GM19351 (cell line): ENCODE measurements around the gene PCMT1.
A peak's percentile ranks its signal among the peaks of the same experiment; 100 is the strongest.
"Not testable (repeated sequence)": the region's sequence is repeated elsewhere in the genome, so short reads cannot be mapped to it uniquely, and the experiment has no call there.

Experiments
- ATAC-seq: cut with Tn5 transposase; IDR thresholded peaks from one replicate; pipeline ENCODE4 v1.9.1; 2021; ENCODE audit warnings: mild to moderate bottlenecking, moderate library complexity; ENCODE audit not compliant: unreplicated experiment

The PCMT1 gene

GRCh38 chr6:149749594-149750135 is at the start of gene PCMT1:
Gene PCMT1 (plus strand): TSS chr6:149749741. CDS start chr6:149749902, 161 bp downstream.
- ATAC-seq, result peak; percentile 82

GRCh38 chr6:149701714-149702113 is 47.8 kb upstream of the PCMT1 start:
- ATAC-seq, result no peak

DNA sequence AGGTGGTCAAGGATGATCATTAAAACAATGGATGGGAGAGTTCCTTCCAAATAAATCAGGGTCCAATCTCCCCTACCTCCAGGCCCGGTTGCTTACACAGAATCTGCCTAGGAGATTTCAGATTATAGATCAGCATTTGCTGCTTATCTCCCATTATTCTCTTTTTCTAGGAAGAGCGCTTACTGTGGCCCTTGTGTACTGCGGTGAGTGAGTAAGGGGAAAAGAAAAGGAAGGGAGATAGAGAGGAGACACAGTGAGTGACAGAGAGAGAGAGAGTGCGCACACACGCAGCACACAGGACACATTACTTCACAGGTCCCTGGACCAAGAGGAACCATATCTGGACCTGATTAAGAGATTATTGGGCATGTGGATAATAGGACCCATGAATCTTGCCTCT is 37.8 kb upstream of the PCMT1 start:
- ATAC-seq, result no peak

- no peak for ATAC-seq
Measured at GRCh38 chr6:149714442-149714841, 35.1 kb upstream of the PCMT1 start.

GRCh38 chr6:149716181-149716963 is 33.2 kb upstream of the PCMT1 start:
- ATAC-seq, result no peak

GRCh38 chr6:149717255-149717587 is 32.3 kb upstream of the PCMT1 start:
- ATAC-seq, result no peak

DNA sequence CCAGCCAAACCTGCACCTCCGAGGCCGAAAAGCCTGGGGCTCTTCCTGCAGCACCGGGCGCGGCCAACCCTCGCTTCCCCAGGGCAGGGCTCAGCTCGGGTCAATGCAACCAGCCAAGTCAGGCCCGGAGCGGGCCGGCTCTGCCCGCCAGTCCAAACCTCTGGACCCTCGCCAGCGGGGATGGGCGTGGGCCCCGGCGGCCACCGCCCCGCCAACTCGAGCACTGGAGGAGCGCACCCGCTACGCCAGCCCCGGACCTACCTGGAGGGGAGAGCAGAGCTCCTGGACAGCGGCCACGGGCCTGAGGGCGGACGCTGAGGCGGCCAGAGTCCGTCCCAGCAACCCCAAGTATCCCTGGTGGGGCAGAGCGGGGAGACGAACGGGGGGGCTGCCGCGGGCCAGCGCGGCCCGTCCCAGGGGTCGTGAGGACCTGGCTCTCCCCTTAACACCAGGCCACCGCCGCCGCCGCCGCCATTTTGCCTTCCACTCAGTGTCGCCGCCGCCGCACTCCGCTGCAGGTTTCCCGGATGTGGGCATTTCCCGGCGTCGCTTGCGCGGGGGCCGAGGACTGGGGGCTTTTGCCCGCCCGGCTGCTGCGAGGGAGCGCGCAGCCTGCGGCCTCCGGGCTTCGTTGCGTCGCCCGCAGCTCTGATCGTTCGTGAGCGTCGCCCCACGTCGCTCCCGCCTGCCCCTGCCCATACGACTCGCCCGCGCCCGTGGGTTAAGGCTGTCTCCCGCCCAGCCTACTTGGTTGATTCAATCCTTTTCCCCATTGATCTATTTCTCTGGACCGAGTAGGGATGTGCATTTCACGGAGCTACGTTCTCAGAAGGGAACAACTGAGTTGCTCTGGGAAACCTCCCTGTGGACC is 31.7 kb upstream of the PCMT1 start, which contains the start of gene LATS1:
Gene LATS1, minus strand, starts transcription at position 514 of the 871 bp plus-strand sequence. CDS start 15,975 bp downstream, outside the sequence.
- peak; percentile 90 for ATAC-seq

DNA sequence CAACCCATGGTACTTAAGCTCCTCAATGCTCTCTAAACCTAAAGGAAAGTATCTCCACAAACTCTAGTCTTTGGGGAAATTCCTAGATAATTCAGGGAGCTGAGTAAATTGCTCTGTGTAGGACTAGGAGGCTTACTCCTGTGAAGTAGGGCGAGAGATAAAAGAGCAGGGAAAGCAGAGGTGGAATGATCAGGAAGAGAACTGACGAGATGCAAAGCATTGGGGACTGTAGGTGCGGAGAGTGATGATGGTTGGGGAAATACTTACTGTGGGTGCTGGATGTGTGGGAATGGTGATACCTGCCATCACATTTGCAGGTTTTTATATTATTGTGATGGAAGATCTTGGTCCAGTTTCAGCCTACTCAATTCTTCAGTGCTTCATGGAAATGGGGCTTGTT is 30.0 kb upstream of the PCMT1 start:
- no peak for ATAC-seq

DNA sequence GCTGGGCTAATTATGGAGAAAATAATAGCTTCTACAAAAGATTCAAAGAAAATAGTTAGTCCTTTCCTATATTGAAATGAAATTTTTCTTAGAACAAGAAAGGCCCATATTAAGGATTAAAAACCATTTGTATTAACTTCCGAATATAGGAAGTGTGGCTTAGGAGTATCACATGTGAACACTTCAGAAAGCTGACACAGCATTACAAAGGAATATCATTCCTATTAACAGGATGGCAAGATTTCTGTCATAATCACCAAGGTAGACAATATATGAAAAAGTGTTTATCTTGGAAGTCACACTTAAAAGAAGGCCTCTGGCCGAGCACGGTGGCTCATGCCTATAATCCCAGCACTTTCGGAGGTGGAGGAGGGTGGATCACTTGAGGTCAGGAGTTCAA is 26.3 kb upstream of the PCMT1 start:
- ATAC-seq, result no peak

DNA sequence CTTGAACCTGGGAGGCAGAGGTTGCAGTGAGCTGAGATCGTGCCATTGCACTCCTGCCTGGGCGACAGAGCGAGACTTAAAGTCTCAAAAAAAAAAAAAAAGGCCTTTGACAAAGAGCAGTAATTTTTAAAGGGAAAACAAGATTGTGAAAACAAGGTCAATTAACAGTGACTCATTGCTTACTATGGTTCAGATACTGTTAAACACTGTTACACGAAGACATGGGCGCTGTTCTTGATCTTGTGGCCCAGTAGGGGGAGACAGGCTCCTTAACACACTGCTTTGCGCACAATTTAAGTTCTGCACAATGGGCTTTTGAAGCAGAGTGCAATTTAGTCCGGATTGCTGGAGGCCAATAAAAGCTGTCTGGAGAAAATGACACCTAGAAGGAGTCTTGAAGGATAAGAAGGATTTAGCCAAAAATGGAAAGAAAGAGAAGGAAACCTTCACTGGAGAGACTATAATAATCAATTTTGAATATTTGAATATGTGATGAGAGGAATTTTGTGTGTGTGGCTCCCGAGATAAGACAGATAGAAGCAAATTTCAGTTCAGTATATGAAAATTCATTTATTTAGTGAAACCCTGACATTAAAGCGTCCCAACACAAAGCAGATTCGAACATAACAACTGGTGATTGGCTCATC is 25.6 kb upstream of the PCMT1 start:
- ATAC-seq, result no peak

GRCh38 chr6:149725785-149726184 is 23.8 kb upstream of the PCMT1 start:
- ATAC-seq, result no peak

- ATAC-seq, result no peak
Measured at GRCh38 chr6:149727793-149728498, 21.6 kb upstream of the PCMT1 start.

DNA sequence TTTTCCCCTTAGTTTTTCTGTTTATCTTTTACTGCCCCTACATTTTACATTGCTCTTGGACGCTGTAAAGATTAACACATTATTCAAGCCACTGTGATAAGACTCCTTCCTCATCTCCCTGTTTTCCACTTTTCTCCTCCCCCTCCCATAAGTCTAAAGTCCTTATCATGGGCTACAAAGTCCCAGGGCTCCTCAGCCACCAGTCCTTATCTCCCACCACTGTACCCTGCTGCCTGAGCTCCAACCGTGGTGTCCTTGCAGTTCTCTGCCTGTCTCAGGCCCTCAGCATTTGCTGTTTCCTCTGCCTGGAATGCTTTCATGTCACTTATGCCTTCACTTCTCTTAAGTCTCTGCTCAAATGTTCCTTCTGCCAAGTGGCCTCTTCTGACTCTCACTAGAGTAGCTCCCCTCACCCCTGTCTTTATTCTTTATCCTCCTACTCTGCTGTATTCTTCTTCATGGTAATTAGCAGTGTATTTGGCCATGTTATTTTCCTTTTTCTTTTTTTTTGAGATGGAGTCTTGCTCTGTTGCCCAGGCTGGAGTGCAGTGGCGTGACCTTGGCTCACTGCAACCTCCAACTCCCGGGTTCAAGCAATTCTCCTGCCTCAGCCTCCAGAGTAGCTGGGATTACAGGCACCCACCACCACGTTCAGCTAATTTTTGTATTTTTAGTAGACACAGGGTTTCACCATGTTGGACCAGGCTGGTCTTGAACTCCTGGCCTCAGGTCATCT is 20.9 kb upstream of the PCMT1 start:
- no peak for ATAC-seq

DNA sequence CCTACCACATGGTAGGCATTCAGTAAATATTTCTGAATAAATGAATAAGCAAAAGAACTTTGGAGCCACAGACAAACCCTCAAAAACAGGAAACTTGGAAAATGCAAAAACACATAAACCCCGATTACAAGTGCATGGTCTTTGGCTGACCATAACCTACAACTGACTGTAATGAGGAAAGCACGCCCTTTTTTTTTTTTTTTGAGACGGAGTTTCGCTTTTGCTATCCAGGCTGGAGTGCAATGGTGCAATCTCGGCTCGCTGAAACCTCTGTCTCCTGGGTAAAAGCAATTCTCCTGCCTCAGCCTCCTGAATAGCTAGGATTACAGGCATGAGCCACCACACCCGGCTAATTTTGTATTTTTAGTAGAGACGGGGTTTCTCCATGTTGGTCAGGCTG is 19.7 kb upstream of the PCMT1 start:
- ATAC-seq, result no peak

GRCh38 chr6:149733089-149733720 is 16.3 kb upstream of the PCMT1 start:
- ATAC-seq, result no peak

DNA sequence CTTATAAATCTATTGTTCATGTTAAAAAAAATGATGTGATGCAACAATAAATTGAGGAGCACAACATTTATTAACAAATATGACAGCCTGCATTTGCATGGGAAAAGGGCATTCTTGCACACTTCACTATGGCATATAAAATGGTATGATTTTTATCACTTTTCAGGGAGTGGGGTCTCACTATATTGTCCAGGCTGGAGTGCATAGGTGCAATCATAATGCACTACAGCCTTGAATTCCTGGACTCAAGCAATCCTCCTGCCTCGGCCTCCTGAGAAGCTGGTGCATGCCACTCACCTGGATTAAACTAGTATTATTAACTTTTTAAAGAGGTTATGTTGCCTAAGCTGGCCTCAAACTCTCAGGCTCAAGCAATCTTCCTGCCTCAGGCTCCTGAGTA is 14.6 kb upstream of the PCMT1 start:
- no peak for ATAC-seq

DNA sequence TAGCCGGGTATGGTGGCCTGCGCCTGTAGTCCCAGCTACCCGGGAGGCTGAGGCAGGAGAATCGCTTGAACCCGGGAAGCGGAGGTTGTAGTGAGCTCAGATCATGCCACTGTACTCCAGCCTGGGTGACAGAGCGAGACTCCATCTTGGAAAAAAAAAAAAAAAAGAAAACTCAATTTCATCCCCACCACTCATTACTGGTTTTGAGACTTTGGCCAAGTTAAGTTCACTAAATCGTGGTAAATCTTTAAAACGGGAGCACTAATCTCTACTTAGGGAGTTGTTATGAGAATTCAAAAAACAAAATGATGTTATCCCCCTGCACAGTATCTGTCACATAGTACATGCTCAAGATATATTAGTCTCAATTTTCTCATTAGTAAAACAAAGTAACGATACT is 4.3 kb upstream of the PCMT1 start:
- not testable (repeated sequence) for ATAC-seq

- peak; percentile 57 for ATAC-seq
Measured at GRCh38 chr6:149746147-149746946, 3.2 kb upstream of the PCMT1 start, which contains the start of gene NUP43. Gene NUP43 (minus strand): TSS chr6:149746529. CDS start chr6:149746495, 34 bp downstream.
